Cardiac fibroblast (primary cell): ENCODE data around the gene FSTL4.

Source experiments
- DNase-seq, 2 donors: peaks; one replicate each; pipeline versions ENCODE4 v3.0.0 to v3.0.0-alpha.2; 2010; ENCODE audit warnings: low read depth in 2 of 2
- H3K4me3 ChIP-seq, 2 donors: replicated peaks in 1 of 2; 1 replicate in 1 of 2; 2 replicates in 1 of 2; pipeline ENCODE4 v1.5.1; 2011; ENCODE audit warnings: low read depth in 2 of 2, low read length in 2 of 2, mild to moderate bottlenecking in 2 of 2, moderate library complexity in 1 of 2
- TF ChIP-seq, protein P1 (sequence below): IDR thresholded peaks from one replicate; pipeline ENCODE4 v1.5.1; 2011; ENCODE audit warnings: low read depth, mild to moderate bottlenecking, low read length, inconsistent platforms

Gene FSTL4

DNA sequence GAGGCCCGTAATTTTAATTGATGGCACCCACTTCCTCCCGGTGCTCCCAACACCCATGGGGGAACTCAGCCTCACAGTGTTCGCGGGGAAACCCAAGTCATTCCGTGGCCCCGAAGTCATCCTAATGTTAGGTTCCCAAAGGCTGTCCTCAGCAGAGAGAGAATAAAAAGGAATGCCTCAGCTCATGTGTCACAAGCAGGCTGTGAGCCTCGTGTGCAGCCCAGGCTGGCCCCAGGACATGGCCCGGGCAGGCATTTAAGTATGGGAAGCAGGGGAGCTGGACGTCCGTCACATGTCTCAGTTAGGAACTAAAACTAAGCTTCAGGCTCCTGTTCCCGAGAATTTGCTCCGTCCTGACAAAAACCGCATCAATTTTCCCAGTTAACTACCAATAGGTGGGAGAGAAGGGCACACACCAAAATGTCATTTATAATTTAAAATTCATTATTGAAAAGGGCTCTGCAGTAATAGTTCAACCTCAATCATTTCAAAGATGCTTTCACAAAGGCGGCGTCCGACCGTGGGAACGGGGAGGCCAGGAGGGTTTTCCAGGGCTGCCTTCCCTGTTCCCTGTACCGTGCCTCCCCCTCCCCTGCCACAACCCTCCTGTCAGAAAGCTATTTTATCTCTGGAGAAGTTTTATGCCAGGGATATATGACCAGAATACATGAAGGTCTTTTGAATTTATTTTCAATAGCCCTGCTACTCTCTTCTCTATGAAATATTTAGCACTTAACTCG is 137.3 kb downstream of the FSTL4 start:
- no peak for DNase-seq
- TF ChIP-seq, protein P1, sequence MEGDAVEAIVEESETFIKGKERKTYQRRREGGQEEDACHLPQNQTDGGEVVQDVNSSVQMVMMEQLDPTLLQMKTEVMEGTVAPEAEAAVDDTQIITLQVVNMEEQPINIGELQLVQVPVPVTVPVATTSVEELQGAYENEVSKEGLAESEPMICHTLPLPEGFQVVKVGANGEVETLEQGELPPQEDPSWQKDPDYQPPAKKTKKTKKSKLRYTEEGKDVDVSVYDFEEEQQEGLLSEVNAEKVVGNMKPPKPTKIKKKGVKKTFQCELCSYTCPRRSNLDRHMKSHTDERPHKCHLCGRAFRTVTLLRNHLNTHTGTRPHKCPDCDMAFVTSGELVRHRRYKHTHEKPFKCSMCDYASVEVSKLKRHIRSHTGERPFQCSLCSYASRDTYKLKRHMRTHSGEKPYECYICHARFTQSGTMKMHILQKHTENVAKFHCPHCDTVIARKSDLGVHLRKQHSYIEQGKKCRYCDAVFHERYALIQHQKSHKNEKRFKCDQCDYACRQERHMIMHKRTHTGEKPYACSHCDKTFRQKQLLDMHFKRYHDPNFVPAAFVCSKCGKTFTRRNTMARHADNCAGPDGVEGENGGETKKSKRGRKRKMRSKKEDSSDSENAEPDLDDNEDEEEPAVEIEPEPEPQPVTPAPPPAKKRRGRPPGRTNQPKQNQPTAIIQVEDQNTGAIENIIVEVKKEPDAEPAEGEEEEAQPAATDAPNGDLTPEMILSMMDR: no peak

DNA sequence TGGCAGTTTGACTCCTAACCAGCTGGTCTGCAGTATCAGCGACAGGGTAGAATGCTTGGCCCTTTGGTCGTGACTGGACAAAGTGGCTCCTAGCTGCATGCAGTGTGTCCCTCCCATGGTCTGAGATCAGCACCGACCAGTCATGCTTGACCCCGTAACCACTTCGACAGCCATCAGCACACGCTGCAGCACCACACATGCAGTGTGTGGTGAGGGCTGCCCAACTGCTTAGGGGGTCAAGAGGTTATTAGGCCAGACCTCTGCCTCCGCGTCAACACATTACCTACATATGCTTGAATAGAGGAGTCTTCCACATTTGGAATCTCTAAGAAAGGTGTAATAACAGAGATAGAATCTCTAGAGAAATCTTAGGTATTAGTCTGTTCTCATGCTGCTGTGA is 139.1 kb downstream of the FSTL4 start:
- DNase-seq: no peak
- no peak overlapping the region for H3K4me3 ChIP-seq
- TF ChIP-seq, protein P1: no peak

More for the DNA sequence above, 137.3 kb downstream of the FSTL4 start:
- H3K4me3 ChIP-seq: no peak overlapping the region

GRCh38 chr5:133472829-133473228 is 139.5 kb downstream of the FSTL4 start:
- no peak for DNase-seq
- H3K4me3 ChIP-seq: no peak overlapping the region

DNA sequence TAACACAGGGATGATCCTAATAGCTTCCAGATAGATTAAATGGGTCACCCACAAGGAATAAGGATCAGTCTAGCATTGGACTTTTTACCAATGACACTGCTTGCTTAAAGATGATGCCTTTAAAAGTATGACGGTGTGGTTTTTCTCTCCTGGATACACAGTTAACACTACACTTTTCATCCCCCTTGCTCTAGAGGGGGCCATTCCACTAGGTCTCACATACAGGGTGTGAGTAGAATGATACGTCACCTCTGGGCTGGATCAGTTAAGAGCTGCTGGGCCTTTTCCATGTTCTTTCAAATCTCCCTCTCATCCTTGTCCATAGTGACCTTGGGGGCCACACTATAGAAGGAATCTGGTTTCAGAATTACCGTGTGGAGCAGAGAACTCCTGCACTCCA is 140.6 kb downstream of the FSTL4 start:
- H3K4me3 ChIP-seq: no peak overlapping the region
- TF ChIP-seq, protein P1: no peak
- DNase-seq: no peak

More at GRCh38 chr5:133472829-133473228, 139.5 kb downstream of the FSTL4 start:
- TF ChIP-seq, protein P1: no peak

GRCh38 chr5:133470841-133471240 is 141.5 kb downstream of the FSTL4 start:
- TF ChIP-seq, protein P1: no peak
- H3K4me3 ChIP-seq: no peak overlapping the region
- DNase-seq: no peak

DNA sequence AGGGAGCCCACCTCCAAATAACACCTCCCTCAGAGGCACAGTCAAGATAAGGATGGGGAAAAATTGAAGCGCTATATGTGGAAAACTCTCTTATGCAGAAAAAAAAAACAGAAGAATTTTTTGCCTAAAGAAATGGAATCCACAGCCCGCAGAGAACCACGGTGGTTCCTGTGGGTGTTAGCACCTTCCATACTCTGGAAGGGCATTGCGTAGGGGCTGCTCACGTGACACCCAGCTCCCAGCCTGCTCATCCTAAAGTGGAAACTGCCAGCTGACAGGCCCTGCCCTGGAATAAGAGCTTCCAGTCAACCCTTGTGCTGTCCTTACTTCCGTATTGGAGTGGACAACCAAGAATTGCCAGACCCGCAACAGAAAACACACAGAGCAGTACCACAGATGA is 142.5 kb downstream of the FSTL4 start:
- no peak overlapping the region for H3K4me3 ChIP-seq
- DNase-seq: no peak
- TF ChIP-seq, protein P1: no peak

DNA sequence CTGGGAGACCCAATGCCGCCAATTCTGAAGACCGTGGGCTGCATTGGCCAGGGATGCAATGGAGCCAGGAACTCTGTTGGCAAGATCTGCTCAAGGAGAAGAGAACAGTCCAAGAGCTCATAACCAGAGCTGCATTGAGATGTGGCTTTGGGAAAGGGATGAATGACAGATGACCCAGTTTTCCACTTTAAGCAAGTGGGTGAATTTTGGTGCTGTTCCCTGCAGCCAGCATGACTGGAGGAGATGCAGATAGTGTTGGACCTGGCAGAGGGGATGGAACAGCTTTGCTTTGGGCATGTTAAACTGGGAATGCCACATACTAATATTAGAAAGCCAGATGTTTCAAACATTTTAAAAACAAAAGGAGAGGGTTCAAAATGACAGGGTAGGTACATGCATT is 143.1 kb downstream of the FSTL4 start:
- no peak for DNase-seq
- TF ChIP-seq, protein P1: no peak
- no peak overlapping the region for H3K4me3 ChIP-seq
